Stimulated activated CD8-positive, alpha-beta memory T cell treated with anti-CD3 and anti-CD28 coated beads, Interleukin-7, amount 100 ng/mL, for 1 hour (primary cell): ENCODE measurements around the gene CYLD.

Experiments
- DNase-seq, 2 donors: peaks; one replicate each; pipeline ENCODE4 v3.0.0-alpha.2; 2020; ENCODE audit warnings: low read depth in 2 of 2

Gene CYLD

GRCh38 chr16:50844840-50845239 lies 103.0 kb downstream of the CYLD start:
- no peak for DNase-seq

DNA sequence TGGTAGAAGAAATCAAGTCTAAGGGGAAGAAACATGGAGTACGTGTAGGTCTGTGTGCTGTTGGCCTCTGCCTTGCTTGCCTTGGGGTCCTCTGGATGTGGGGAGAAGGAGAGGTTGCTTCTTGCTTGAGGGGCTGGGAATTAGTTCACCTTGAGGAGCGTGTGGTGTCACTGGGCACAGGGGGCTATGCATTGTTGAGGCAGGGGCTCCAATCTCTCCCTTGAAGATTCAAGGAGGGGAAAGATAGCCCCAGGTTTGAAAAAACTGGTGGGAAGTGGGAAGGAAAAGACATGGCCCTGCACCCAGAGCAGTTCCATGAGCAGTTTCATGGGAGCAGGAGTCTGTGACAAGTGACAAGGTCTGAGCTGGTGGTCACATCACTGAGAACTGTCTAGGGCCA lies 103.4 kb downstream of the CYLD start:
- no peak for DNase-seq

DNA sequence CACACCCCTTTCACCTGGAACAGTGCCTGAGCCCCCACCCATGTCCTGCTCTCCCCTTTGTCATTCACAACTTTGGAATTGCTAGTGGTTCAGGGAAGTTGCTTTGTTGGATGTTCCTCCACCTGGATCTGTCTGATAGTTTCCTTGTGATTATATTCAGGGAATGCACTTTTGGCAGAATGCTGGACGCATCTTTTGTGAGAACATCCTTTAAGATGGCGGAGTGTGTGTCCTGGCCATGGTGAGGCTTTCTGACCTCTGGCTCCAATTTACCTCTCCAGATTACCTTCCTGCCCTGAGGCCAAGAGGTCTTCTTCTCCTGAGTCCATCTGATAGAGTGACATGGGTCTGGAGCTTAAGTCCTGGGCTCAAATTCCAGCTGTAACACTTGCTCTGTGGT lies 104.6 kb downstream of the CYLD start:
- no peak for DNase-seq

- no peak for DNase-seq
Observed at GRCh38 chr16:50847166-50847565, 105.3 kb downstream of the CYLD start.

DNA sequence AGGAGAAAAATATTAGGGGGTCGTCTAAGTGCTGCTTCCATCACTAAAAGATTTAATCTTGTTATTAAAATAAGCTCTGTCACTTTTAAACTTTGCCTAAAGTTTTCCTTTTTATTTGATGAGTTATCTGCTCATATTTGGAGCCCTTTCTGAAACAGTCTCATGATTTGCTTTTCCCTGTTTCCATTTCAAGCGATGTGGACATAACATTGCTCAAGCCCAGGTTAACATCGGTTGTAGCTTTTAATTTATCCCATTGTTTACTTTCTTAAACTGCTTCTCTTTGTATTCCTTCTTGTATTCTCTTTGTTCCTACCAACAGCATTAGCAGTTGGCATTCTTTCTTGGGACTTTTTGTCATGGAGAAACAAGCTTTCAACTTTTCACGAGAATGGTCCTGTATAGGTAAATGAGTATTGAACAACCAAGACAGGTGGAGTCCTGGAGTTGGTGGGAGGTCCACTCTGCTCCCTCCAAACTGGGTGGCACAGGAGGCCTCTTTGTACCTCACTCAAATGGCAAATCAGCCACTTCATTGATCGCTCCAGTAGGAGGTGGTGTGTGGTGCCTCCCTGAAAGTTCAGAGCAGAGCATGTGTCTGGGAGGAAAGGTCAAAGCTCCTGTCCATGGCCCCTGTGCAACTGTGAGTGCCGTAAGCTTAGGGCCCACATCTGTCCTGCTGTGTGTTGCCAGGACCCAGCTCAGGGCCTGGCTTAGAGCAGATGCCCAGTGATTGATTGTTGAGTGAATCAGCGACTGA lies 107.0 kb downstream of the CYLD start:
- DNase-seq = no peak
